GM12878 (cell line): ENCODE data around the gene LRRC47. TPM values are rescaled to one million over a fixed set of nuclear protein-coding genes. Genes with fewer than 3 reads are reported as not detected.

ENCODE experiments used
- ATAC-seq: fragments of 200-7000 bp; cut with Tn5 transposase; 3 replicates; pipeline ENCODE4 v1.9.1; 2020; ENCODE audit warnings: mild to moderate bottlenecking, moderate library complexity
- BruUV-seq: library from RNA; stranded (reverse); fragments of 400-500 nt; replicated peaks from 2 replicates; lab custom pipeline; 2021; lab: Mats Ljungman, UMichigan
- CTCF ChIA-PET: fragments of 300-600 bp; sonication (Branson Sonifier 250); formaldehyde crosslinking; extraction: SDS; loops from one replicate; lab custom pipeline; 2021; ENCODE audit warnings: inconsistent platforms; lab: Yijun Ruan, JAX
- POLR2A ChIA-PET: fragments of 350-600 bp; formaldehyde crosslinking; extraction: SDS; loops from one replicate; lab custom pipeline; 2021; ENCODE audit warnings: inconsistent platforms; lab: Charles Lee
- RAD21 ChIA-PET: fragments of 300-600 bp; sonication (Branson Sonifier 250); formaldehyde crosslinking; loops from one replicate; lab custom pipeline; 2023; ENCODE audit warnings: antibody characterized with exemption; ENCODE audit not compliant: unreplicated experiment; lab: Charles Lee
- SMC1A ChIA-PET: fragments of 300-600 bp; sonication (Branson Sonifier 250); formaldehyde crosslinking; loops from one replicate; lab custom pipeline; 2023; ENCODE audit not compliant: unreplicated experiment, uncharacterized antibody; lab: Charles Lee
- DNase-seq: peaks from one replicate; pipeline ENCODE4 v3.0.0-alpha.2; 2011; ENCODE audit warnings: low read depth, low spot score
- FAIRE-seq: peaks from 3 replicates; lab custom pipeline; 2011; peaks lifted over from hg19 to GRCh38; lab: Jason Lieb, UNC
- H2AFZ ChIP-seq: 2 replicates; pipeline ENCODE4 v1.6.0; 2011; ENCODE audit warnings: low read depth, low read length, control low read depth; ENCODE audit not compliant: control insufficient read depth
- H3K27ac ChIP-seq: 2 replicates; pipeline ENCODE4 v1.5.1; 2011; ENCODE audit warnings: control low read depth; ENCODE audit not compliant: control insufficient read depth, insufficient read depth
- H3K27me3 ChIP-seq, 2 experiments: replicated peaks in 1 of 2; 2 replicates each; pipeline versions ENCODE4 v1.6.0 to v1.6.1; 2011; ENCODE audit warnings: low read length in 1 of 2; ENCODE audit not compliant: control insufficient read depth in 2 of 2, insufficient read depth in 2 of 2
- H3K36me3 ChIP-seq, 2 experiments: 2 replicates each; pipeline ENCODE4 v1.5.1; 2011; ENCODE audit warnings: low read length in 1 of 2; ENCODE audit not compliant: control insufficient read depth in 2 of 2, insufficient read depth in 2 of 2
- H3K4me1 ChIP-seq: 2 replicates; pipeline ENCODE4 v1.6.1; 2011; ENCODE audit warnings: mild to moderate bottlenecking, low read length, moderate library complexity, mixed read lengths; ENCODE audit not compliant: control insufficient read depth, insufficient read depth
- H3K4me2 ChIP-seq: 2 replicates; pipeline ENCODE4 v1.6.0; 2011; ENCODE audit warnings: control low read depth; ENCODE audit not compliant: control insufficient read depth, insufficient read depth
- H3K4me3 ChIP-seq: fragments of 200-600 bp; sonication (generic); 2 replicates; pipeline ENCODE4 v1.5.1; 2016
- H3K79me2 ChIP-seq: 2 replicates; pipeline ENCODE4 v1.6.0; 2011; ENCODE audit warnings: low read length; ENCODE audit not compliant: control insufficient read depth, insufficient read depth
- H3K9ac ChIP-seq: 2 replicates; pipeline ENCODE4 v1.8.0; 2011; ENCODE audit warnings: low read length, control low read depth, mixed read lengths; ENCODE audit not compliant: control insufficient read depth, insufficient read depth
- H3K9me3 ChIP-seq: replicated peaks from 3 replicates; pipeline ENCODE4 v1.5.1; 2011; ENCODE audit warnings: mild to moderate bottlenecking, low read length; ENCODE audit not compliant: control insufficient read depth, insufficient read depth
- H4K20me1 ChIP-seq: 2 replicates; pipeline ENCODE4 v1.6.0; 2011; ENCODE audit not compliant: control insufficient read depth, insufficient read depth
- CBX3 ChIP-seq: fragments of 200-600 bp; sonication (generic); IDR thresholded peaks from 2 replicates; pipeline ENCODE4 v1.6.1; 2016; ENCODE audit warnings: low read depth, borderline replicate concordance
- CREB1 ChIP-seq: IDR thresholded peaks from 2 replicates; pipeline ENCODE4 v1.6.1; 2012; ENCODE audit warnings: low read depth, mild to moderate bottlenecking, inconsistent platforms
- EZH2 ChIP-seq: IDR thresholded peaks from 2 replicates; pipeline ENCODE4 v1.6.1; 2012; ENCODE audit warnings: low read depth, mild to moderate bottlenecking, control low read depth, inconsistent platforms, low read length, borderline replicate concordance; ENCODE audit not compliant: control insufficient read depth
- FOXM1 ChIP-seq: IDR thresholded peaks from 2 replicates; pipeline ENCODE4 v1.6.1; 2012; ENCODE audit warnings: low read depth, mild to moderate bottlenecking, inconsistent platforms, low read length, moderate library complexity
- HDGF ChIP-seq: fragments of 450-650 bp; IDR thresholded peaks from 2 replicates; pipeline ENCODE4 v1.6.1; 2016; ENCODE audit warnings: antibody characterized with exemption
- IKZF1 ChIP-seq: fragments of 450-650 bp; conservative IDR thresholded peaks from 2 replicates; pipeline ENCODE4 v1.6.1; 2017; ENCODE audit warnings: antibody characterized with exemption, mild to moderate bottlenecking
- KLF5 ChIP-seq: fragments of 450-650 bp; IDR thresholded peaks from 2 replicates; pipeline ENCODE4 v1.6.1; 2014; ENCODE audit warnings: mild to moderate bottlenecking; ENCODE audit not compliant: partially characterized antibody
- MXI1 ChIP-seq: fragments of 150-350 bp; IDR thresholded peaks from 2 replicates; pipeline ENCODE4 v1.6.1; 2011; ENCODE audit warnings: low read depth, mild to moderate bottlenecking, inconsistent platforms, low read length, improper control_type of control experiment
- MYC ChIP-seq: IDR thresholded peaks from 2 replicates; pipeline ENCODE4 v1.6.1; 2011; ENCODE audit warnings: mild to moderate bottlenecking, low read length, moderate library complexity, inconsistent platforms; ENCODE audit not compliant: insufficient read depth, insufficient replicate concordance, insufficient read length, severe bottlenecking
- RFX5 ChIP-seq: IDR thresholded peaks from 2 replicates; pipeline ENCODE4 v1.6.1; 2011; ENCODE audit warnings: low read depth, low read length, improper control_type of control experiment
- SUPT20H ChIP-seq: IDR thresholded peaks from 2 replicates; pipeline ENCODE4 v1.6.1; 2011; ENCODE audit warnings: low read depth, mild to moderate bottlenecking, low read length, moderate library complexity, borderline replicate concordance; ENCODE audit not compliant: control insufficient read depth
- TCF7 ChIP-seq: IDR thresholded peaks from 2 replicates; pipeline ENCODE4 v1.6.1; 2014; ENCODE audit warnings: antibody characterized with exemption, borderline replicate concordance
- WRNIP1 ChIP-seq: IDR thresholded peaks from 2 replicates; pipeline ENCODE4 v1.6.1; 2011; ENCODE audit warnings: low read depth, low read length, improper control_type of control experiment, borderline replicate concordance
- ZBED1 ChIP-seq: IDR thresholded peaks from 2 replicates; pipeline ENCODE4 v1.6.1; 2016; ENCODE audit warnings: borderline replicate concordance
- ZNF384 ChIP-seq: IDR thresholded peaks from 2 replicates; pipeline ENCODE4 v1.6.1; 2012; ENCODE audit warnings: low read depth, mild to moderate bottlenecking, low read length, improper control_type of control experiment, borderline replicate concordance
- ZNF622 ChIP-seq: fragments of 450-650 bp; IDR thresholded peaks from 2 replicates; pipeline ENCODE4 v1.6.1; 2017; ENCODE audit warnings: mild to moderate bottlenecking, inconsistent platforms
- WGBS: methylation state at CpG from one replicate; pipeline ENCODE4 v1.1.6; 2016; ENCODE audit warnings: low lambda C conversion rate; ENCODE audit not compliant: insufficient replicate concordance, insufficient coverage; ENCODE audit errors: missing lambda C conversion rate; 5-methylcytosine and 5-hydroxymethylcytosine counted together
- in situ Hi-C: fragments of 300-500 bp; cut with MboI; formaldehyde crosslinking; loops from 9 replicates; pipeline ENCODE4 v1.14.3; 2018; ENCODE audit warnings: mixed read lengths
- intact Hi-C: fragments of 100-400 bp; cut with micrococcal nuclease; formaldehyde crosslinking; loops from one replicate; pipeline ENCODE4 v1.14.2; 2022; ENCODE audit not compliant: unreplicated experiment
- polyA plus RNA-seq, 11 experiments: library from polyadenylated mRNA; depleted of rRNA in 4 of 11; unstranded in 6 of 11; stranded (reverse) in 5 of 11; fragments of >200 nt; fragmentation: Nextera tagmentation in 4 of 11; fragmentation: Illumina TruSeq in 1 of 11; extraction: Ambion mirVana in 4 of 11; extraction: Trizol in 1 of 11; gene quantifications; 1 replicate in 1 of 11; 2 replicates in 10 of 11; pipeline versions ENCODE4 v1.2.1 to v1.2.3, GENCODE V29; 2011 to 2016; ENCODE audit warnings: inconsistent platforms in 2 of 11, missing spikeins in 2 of 11, low read depth in 1 of 11
- total RNA-seq, 4 experiments: library from RNA; depleted of rRNA in 3 of 4; stranded (reverse); fragments of >200 nt in 3 of 4; fragmentation: Illumina TruSeq in 1 of 4; extraction: Trizol in 1 of 4; gene quantifications; 2 replicates each; pipeline versions ENCODE4 v1.2.1 to v1.2.3, GENCODE V29; 2013 to 2021
- TF ChIP-seq, protein P1 (sequence below): fragments of 450-650 bp; IDR thresholded peaks from 2 replicates; pipeline ENCODE4 v1.6.1; 2016; ENCODE audit warnings: mild to moderate bottlenecking
- TF ChIP-seq, protein P2 (sequence below): fragments of 450-650 bp; IDR thresholded peaks from 2 replicates; pipeline ENCODE4 v1.6.1; 2018; ENCODE audit warnings: borderline replicate concordance, mild to moderate bottlenecking; ENCODE audit not compliant: partially characterized antibody
- TF ChIP-seq, protein P3 (sequence below): IDR thresholded peaks from 2 replicates; pipeline ENCODE4 v1.6.1; 2011; ENCODE audit warnings: low read depth, low read length, improper control_type of control experiment, borderline replicate concordance

Gene LRRC47
- total and polyA plus RNA-seq, 10 of the 15 experiments (the other 5 are each of a cell fraction or from before 2014, with no cell fraction given), result 2.5 to 34.6 (median 18.2) TPM

DNA sequence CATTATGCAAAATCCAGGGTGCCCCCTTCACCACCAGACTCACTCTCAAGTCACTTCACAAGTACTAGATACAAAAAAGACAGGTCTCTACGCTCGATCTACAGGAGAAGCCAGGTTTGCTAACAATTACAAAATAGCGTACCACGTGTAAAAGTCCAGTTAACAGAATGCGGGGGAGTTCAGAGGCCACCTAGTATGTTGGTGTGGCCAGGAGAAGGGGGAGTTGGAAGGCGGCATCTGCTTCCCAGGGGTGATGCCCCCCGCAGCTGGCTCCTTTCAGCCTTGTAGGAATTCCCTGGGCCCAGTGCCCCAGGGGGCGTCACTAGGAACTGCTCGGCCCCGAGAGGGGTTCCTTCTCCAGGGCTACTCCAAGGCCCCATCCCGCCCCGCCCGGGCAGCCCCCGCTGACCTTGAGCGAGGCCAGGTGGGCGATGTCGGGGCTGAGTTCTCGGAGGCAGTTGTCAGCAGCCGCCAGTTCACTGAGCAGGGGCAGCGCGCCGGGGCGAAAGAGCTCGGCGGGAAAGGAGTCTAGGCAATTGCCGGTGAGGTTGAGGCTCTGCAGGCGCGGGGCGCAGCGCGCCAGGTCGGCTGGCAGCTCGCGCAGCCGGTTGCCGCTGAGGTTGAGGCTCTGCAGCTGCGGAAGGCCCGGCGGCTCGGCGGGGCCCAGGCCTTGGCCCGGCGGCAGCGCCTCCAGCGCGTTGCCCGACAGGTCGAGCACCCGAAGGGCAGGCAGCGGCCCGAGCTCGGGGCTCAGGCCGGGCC, 664 bp downstream of the LRRC47 start:
- no peak for ATAC-seq
- no peak for DNase-seq
- POLR2A ChIA-PET, result interaction anchor here (0.5 to 1.8 kb wide), 2 partner anchors 20 to 59 kb away, joined by 4 read pairs; no protein-coding TSS in a partner anchor
- in situ Hi-C loops, result no loop called here
- H3K4me2 ChIP-seq, result peak overlapping the region; percentile 77
- RAD21 ChIA-PET, result interaction anchor here (0.6 to 1.0 kb wide), 7 partner anchors 9 to 282 kb away, joined by 3 to 4 read pairs (median 4); partner anchors contain the start of genes C1orf174, CEP104 and DFFB
- peaks cover 0 to 2% of the 10 kb centered on the region in 2 experiments; a peak in 2 of 4 replicates for H3K36me3 ChIP-seq
- H3K4me3 ChIP-seq, result peak overlapping the region; percentile 70
- CTCF ChIA-PET, result interaction anchor here (2.0 kb wide), 1 partner anchor 20 kb away, joined by 8 read pairs; no protein-coding TSS in a partner anchor
- H3K4me1 ChIP-seq, result peaks cover 18% of the 10 kb centered on the region
- H3K9me3 ChIP-seq, result peaks cover 3% of the 10 kb centered on the region; the same call in 1 of the 3 replicates
- H3K27ac ChIP-seq, result peak overlapping the region; percentile 48
- WGBS, result 3% methylated on average over 31 of the region's 53 CpGs
- intact Hi-C loops, result loop anchor here (5.0 kb wide), 1 partner anchor 107 kb away; the partner anchor contains the start of gene C1orf174
- H3K9ac ChIP-seq, result peak overlapping the region; percentile 76
- no peak for FAIRE-seq
- peaks cover 35% of the 10 kb centered on the region for H3K79me2 ChIP-seq
- no peaks in the 10 kb centered on the region for H3K27me3 ChIP-seq
- H4K20me1 ChIP-seq, result peaks cover 5% of the 10 kb centered on the region; the same call in 1 of the 2 replicates
- SMC1A ChIA-PET, result no interaction called here
- no TSS peak for BruUV-seq
- H2AFZ ChIP-seq, result peak overlapping the region; percentile 39; the same call in 1 of the 2 replicates
- TF ChIP-seq CREB1, result no peak
- TF ChIP-seq TCF7, result no peak
- TF ChIP-seq ZNF622, result no peak
- no peak for TF ChIP-seq WRNIP1
- no peak for TF ChIP-seq EZH2
- no peak for TF ChIP-seq IKZF1
- TF ChIP-seq RFX5, result no peak
- TF ChIP-seq MXI1, result no peak
- TF ChIP-seq, protein P1, sequence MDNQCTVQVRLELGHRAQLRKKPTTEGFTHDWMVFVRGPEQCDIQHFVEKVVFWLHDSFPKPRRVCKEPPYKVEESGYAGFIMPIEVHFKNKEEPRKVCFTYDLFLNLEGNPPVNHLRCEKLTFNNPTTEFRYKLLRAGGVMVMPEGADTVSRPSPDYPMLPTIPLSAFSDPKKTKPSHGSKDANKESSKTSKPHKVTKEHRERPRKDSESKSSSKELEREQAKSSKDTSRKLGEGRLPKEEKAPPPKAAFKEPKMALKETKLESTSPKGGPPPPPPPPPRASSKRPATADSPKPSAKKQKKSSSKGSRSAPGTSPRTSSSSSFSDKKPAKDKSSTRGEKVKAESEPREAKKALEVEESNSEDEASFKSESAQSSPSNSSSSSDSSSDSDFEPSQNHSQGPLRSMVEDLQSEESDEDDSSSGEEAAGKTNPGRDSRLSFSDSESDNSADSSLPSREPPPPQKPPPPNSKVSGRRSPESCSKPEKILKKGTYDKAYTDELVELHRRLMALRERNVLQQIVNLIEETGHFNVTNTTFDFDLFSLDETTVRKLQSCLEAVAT, result no peak
- no peak for TF ChIP-seq HDGF
- TF ChIP-seq, protein P2, sequence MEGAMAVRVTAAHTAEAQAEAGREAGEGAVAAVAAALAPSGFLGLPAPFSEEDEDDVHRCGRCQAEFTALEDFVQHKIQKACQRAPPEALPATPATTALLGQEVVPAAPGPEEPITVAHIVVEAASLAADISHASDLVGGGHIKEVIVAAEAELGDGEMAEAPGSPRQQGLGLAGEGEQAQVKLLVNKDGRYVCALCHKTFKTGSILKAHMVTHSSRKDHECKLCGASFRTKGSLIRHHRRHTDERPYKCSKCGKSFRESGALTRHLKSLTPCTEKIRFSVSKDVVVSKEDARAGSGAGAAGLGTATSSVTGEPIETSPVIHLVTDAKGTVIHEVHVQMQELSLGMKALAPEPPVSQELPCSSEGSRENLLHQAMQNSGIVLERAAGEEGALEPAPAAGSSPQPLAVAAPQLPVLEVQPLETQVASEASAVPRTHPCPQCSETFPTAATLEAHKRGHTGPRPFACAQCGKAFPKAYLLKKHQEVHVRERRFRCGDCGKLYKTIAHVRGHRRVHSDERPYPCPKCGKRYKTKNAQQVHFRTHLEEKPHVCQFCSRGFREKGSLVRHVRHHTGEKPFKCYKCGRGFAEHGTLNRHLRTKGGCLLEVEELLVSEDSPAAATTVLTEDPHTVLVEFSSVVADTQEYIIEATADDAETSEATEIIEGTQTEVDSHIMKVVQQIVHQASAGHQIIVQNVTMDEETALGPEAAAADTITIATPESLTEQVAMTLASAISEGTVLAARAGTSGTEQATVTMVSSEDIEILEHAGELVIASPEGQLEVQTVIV, result no peak
- TF ChIP-seq FOXM1, result no peak
- no peak for TF ChIP-seq SUPT20H
- TF ChIP-seq ZBED1, result no peak
- TF ChIP-seq, protein P3, sequence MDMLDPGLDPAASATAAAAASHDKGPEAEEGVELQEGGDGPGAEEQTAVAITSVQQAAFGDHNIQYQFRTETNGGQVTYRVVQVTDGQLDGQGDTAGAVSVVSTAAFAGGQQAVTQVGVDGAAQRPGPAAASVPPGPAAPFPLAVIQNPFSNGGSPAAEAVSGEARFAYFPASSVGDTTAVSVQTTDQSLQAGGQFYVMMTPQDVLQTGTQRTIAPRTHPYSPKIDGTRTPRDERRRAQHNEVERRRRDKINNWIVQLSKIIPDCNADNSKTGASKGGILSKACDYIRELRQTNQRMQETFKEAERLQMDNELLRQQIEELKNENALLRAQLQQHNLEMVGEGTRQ, result no peak
- no peak for TF ChIP-seq KLF5
- no peak for TF ChIP-seq MYC
- TF ChIP-seq ZNF384, result no peak
- TF ChIP-seq CBX3, result no peak
